Measurements from ENCODE around the gene SOAT2. TPM values are rescaled to one million over a fixed set of nuclear protein-coding genes. Genes with fewer than 3 reads are reported as not detected.

SOAT2 gene
- total RNA-seq, 1 donor from 2014 or later, result 0.74 TPM

- Histone ChIP-seq H3K27me3 (no peaks in the 10 kb centered on the region), H3K4me3 (peak overlapping the region; percentile 58 to 70), H3K4me1 (peaks cover 46% of the 10 kb centered on the region), H3K36me3 (peaks cover 0 to 14% of the 10 kb centered on the region in 2 donors), H3K9me3 (no peaks in the 10 kb centered on the region), H3K27ac (peak overlapping the region; percentile 84)
- peak; percentile 81 to 82 for TF ChIP-seq POLR2AphosphoS5 (IDR thresholded peaks at IDR 0.05; ENCODE audit: insufficient read depth in 1 of 2, low read depth in 1 of 2)
- TF ChIP-seq POLR2A (IDR thresholded peaks at IDR 0.05), result peak in 1 of 2 donors; percentile 37
- TF ChIP-seq, protein P1, sequence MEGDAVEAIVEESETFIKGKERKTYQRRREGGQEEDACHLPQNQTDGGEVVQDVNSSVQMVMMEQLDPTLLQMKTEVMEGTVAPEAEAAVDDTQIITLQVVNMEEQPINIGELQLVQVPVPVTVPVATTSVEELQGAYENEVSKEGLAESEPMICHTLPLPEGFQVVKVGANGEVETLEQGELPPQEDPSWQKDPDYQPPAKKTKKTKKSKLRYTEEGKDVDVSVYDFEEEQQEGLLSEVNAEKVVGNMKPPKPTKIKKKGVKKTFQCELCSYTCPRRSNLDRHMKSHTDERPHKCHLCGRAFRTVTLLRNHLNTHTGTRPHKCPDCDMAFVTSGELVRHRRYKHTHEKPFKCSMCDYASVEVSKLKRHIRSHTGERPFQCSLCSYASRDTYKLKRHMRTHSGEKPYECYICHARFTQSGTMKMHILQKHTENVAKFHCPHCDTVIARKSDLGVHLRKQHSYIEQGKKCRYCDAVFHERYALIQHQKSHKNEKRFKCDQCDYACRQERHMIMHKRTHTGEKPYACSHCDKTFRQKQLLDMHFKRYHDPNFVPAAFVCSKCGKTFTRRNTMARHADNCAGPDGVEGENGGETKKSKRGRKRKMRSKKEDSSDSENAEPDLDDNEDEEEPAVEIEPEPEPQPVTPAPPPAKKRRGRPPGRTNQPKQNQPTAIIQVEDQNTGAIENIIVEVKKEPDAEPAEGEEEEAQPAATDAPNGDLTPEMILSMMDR (IDR thresholded peaks at IDR 0.05), result peak; percentile 91 to 99 (median 99)
- intact Hi-C loops (cut with DNase I), result loop anchor here (1.0 to 10.0 kb wide), 2 partner anchors 33 to 54 kb away; no protein-coding TSS in a partner anchor
- DNase-seq (ENCODE audit: extremely low spot score in 2 of 2), result peak in 1 of 2 donors; percentile 96
Measured at GRCh38 chr12:53099071-53099882, 4.0 kb upstream of the SOAT2 start.

DNA sequence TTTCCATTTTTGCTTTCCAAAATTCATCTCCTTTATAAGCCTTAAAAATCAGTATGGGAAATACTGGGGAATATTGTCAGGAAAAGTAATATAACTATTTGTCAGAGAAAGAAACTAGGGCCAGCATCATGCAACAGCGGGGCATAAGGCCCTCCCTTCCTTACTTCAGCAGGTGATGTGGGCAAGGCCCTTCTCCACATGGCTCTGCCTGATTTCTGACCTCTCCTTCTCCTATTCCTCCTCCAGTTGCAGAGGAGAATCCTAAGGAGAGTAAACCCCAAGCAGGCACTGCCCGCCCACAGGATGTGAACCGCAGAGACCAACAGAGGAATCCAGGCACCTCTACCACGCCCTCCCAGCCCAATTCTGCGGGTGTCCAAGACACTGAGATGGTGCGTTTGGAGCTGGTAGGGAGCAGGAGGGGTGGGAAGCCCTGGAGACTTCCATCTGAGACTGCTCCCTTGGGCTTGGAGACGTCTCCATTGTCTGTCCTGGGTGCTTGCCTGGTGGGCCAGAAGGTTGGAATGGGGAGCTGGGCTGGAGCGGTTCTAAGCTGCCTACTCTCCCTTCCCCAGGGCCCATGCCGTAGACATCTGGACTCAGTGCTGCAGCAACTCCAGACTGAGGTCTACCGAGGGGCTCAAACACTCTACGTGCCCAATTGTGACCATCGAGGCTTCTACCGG is 2.7 kb upstream of the SOAT2 start:
- TF ChIP-seq POLR2AphosphoS5 (IDR thresholded peaks at IDR 0.05; ENCODE audit: insufficient read depth in 1 of 2, low read depth in 1 of 2) (no peak), POLR2A (IDR thresholded peaks at IDR 0.05) (no peak)
- TF ChIP-seq, protein P1 (IDR thresholded peaks at IDR 0.05), result no peak
- Histone ChIP-seq H3K36me3 (peaks cover 0 to 14% of the 10 kb centered on the region in 2 donors), H3K9me3 (no peaks in the 10 kb centered on the region), H3K4me3 (no peak overlapping the region), H3K4me1 (peaks cover 46% of the 10 kb centered on the region), H3K27ac (peak overlapping the region; percentile 64), H3K27me3 (no peaks in the 10 kb centered on the region)
- intact Hi-C loops (cut with DNase I), result no loop called here
- no peak for DNase-seq (ENCODE audit: extremely low spot score in 2 of 2)

DNA sequence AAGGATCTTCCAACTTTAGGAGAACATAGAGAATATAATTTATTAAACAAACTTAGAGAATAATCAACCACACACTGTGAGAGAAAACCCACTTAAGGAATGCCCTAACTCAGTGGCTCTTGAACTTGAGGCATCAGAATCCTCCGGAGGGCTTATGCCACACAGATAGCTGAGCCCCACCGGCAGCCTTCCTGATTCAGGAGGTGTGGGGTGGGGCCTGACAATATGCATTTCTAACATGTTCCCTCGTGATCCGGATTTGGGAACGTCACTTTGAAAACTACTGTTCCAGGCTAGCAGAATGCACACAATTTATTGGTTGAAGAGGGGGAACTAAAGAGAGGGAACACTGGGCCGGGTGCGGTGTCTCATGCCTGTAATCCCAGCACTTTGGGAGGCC is 2.0 kb upstream of the SOAT2 start:
- intact Hi-C loops (cut with DNase I), result no loop called here
- Histone ChIP-seq H3K4me3 (no peak overlapping the region), H3K27ac (no peak overlapping the region), H3K27me3 (no peaks in the 10 kb centered on the region), H3K9me3 (no peaks in the 10 kb centered on the region), H3K36me3 (peaks cover 0 to 14% of the 10 kb centered on the region in 2 donors), H3K4me1 (peaks cover 40% of the 10 kb centered on the region)
- TF ChIP-seq POLR2AphosphoS5 (IDR thresholded peaks at IDR 0.05; ENCODE audit: insufficient read depth in 1 of 2, low read depth in 1 of 2), result no peak
- TF ChIP-seq, protein P1 (IDR thresholded peaks at IDR 0.05), result no peak
- no peak for TF ChIP-seq POLR2A (IDR thresholded peaks at IDR 0.05)
- DNase-seq (ENCODE audit: extremely low spot score in 2 of 2), result no peak

GRCh38 chr12:53101931-53102781 is 1.1 kb upstream of the SOAT2 start:
- no peak for DNase-seq (ENCODE audit: extremely low spot score in 2 of 2)
- H3K4me1 ChIP-seq, result peaks cover 36% of the 10 kb centered on the region
- H3K36me3 ChIP-seq, result peaks cover 0 to 14% of the 10 kb centered on the region in 2 donors
- H3K4me3 ChIP-seq, result no peak overlapping the region
- intact Hi-C loops (cut with DNase I), result no loop called here
- TF ChIP-seq, protein P1 (IDR thresholded peaks at IDR 0.05), result no peak
- TF ChIP-seq POLR2A (IDR thresholded peaks at IDR 0.05) (no peak), POLR2AphosphoS5 (IDR thresholded peaks at IDR 0.05; ENCODE audit: insufficient read depth in 1 of 2, low read depth in 1 of 2) (no peak)
- H3K9me3 ChIP-seq, result no peaks in the 10 kb centered on the region
- no peaks in the 10 kb centered on the region for H3K27me3 ChIP-seq
- no peak overlapping the region for H3K27ac ChIP-seq
